Jurkat, Clone E6-1 (cell line): ENCODE data around the gene ARRDC1. TPM values are rescaled to one million over a fixed set of nuclear protein-coding genes. Genes with fewer than 3 reads are reported as not detected.
A peak's percentile ranks its signal among the peaks of the same experiment; 100 is the strongest.
"Not testable (repeated sequence)": the region's sequence is repeated elsewhere in the genome, so short reads cannot be mapped to it uniquely, and the experiment has no call there.

Experiments used
- DNase-seq: peaks from one replicate; pipeline ENCODE4 v3.0.0-alpha.2; 2011; ENCODE audit warnings: low read depth, low spot score
- H3K4me3 ChIP-seq: 2 replicates; pipeline ENCODE4 v1.5.1; 2011; ENCODE audit warnings: mild to moderate bottlenecking, low read length, control low read depth, moderate library complexity
- polyA plus RNA-seq: library from polyadenylated mRNA; unstranded; fragments of >200 nt; gene quantifications from one replicate; pipeline ENCODE4 v1.2.1, GENCODE V29; 2012; ENCODE audit warnings: missing spikeins; ENCODE audit not compliant: insufficient read length, insufficient read depth

Gene ARRDC1
- polyA plus RNA-seq: 33.6 TPM

DNA sequence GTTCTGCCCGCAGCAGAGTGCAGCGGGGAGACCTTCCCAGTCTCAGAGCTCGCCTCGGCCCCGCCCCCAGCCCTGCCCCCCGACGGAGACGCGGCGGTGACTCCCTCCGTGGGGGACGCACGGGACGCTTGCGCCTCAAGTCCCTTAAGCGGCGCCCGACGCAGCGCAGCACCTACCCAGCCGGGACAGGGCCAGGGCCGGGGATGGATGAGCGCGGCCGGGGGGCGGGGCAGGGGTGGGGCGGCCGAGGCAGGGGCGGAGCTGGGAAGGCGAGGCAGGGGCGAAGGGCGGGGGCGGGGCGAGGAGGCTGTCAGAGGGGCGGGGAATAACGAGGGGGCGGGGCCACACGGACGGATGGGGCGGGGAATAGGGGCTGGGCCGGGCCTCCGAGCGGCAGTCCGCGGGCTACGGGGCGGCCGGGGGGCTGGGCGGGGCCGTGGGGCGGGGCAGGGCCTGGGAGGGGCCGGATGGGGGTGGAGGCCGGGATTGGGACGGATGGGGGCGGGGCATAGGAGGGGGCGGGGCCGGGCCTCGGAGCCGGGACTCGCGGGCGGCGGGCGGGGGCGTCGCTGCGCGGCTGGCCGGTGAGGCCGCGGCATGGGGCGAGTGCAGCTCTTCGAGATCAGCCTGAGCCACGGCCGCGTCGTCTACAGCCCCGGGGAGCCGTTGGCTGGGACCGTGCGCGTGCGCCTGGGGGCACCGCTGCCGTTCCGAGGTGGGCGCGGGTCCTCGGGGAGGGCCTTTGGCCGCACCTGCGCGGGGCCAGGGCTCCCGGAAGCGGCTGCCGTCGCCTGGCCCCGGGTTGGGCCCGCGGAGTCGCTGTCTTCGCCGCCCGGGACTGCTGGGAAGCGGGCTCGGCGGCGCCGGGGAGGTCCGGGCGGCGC, at the start of gene ARRDC1:
Gene ARRDC1, plus strand, starts transcription at position 566 of the 884 bp plus-strand sequence. Its CDS starts 32 bp downstream, at position 598.
- DNase-seq: peak; percentile 89

DNA sequence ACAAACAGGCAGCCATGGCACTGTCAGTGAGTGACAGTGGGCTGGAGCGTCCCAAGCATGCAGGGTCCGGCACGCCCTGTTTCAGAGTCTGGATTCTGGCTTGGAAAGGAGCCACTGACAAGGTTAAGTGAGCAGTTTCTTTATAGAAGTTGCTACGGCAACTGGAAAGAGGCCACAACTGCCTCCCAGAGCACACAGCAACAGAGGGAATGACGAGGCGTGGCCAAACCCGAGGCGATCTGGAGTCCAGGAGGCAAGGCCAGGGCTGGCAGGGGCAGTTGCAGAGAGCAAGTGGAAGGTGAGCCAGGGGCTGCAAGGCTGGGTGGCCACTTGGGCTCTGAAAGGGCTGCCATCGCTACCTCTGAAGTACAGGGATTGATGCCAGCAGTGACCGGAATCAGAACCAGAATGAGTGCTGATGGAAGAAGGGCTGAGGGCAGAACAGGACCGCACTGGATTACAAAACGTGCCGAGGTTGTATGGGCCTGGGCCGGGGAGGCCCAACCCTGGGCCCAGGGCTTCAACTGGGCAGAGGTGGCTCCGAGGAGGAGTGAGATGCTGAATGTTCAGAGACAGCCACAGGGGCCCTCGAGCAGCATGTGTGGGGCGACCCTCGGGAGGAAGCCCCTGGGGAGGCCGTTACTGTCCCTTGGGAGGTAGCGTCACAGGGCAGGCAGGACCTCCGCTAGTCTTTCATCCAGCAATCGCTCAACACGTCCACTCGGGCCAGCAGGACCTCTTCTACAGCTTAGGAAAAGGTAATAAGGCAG, 49.2 kb upstream of the ARRDC1 start:
- H3K4me3 ChIP-seq: no peak overlapping the region

More for the DNA sequence above, at the start of gene ARRDC1:
- peak within 1 kb of the TSS; percentile 57 for H3K4me3 ChIP-seq

DNA sequence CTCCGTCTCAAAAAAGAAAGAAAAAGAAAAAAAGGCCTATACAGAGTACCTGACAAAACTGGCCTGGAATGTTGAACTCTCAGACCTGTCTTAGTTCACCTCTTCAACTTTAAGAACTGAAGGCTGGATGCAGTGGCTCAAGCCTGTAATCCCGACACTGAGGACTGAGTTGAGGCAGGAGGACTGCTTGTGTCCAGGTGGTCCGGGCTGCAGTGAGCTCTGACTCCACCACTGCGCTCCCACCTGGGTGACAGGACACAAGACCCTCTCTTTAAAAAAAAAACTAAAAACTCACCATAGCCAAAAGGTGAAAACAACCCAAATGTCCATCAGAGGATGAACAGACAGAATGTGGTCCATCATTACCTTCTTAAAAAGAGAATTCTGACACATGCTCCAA, 47.4 kb upstream of the ARRDC1 start:
- H3K4me3 ChIP-seq: no peak overlapping the region
- no peak for DNase-seq

More for the DNA sequence above, 49.2 kb upstream of the ARRDC1 start:
- no peak for DNase-seq

DNA sequence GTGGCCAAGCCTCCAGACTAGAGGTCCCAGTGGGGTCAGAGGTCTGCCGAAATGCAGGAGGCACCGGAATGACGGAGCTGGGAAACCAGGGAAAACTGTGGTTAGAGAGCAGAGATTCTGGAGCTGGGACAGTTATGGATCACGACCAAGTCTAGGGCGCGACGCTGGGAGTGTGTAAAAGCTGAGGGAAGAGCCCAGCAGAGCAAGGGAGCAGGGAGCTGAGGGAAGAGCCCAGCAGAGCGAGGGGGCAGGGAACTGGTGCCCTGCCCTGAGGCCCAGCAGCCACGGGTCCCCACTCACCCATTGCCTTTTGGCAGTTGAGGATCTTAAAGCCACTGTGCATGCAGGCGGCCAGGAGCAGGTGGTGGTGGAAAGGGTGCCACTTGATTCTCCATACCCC, 41.4 kb upstream of the ARRDC1 start:
- no peak overlapping the region for H3K4me3 ChIP-seq
- no peak for DNase-seq

DNA sequence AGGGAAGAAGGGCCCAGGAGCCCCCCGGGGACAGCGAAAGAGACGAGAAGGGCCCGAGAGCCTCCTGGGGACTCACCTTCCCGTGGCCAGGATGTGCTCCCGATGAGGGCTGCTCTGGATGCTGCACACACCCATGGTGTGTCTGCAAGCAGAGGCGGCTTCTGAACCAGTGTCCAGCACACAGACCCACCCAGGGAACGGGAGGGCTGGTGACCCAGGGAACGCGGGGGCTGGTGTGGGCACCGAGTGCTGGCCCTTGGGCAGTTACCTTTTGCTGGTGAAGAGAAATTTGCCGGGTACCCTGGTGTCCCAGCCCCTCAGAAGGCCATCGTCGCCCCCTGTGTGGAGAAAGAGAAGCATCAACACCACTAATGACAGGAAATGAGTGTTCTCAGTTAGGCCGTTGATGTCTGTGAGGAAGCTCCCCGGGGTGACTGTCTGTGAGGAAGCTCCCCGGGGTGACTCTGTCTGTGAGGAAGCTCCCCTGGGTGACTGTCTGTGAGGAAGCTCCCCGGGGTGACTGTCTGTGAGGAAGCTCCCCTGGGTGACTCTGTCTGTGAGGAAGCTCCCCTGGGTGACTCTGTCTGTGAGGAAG, 40.6 kb upstream of the ARRDC1 start:
- DNase-seq: no peak
- H3K4me3 ChIP-seq: no peak overlapping the region

GRCh38 chr9:137568445-137568844, 37.0 kb upstream of the ARRDC1 start:
- H3K4me3 ChIP-seq, DNase-seq: not testable (repeated sequence)

DNA sequence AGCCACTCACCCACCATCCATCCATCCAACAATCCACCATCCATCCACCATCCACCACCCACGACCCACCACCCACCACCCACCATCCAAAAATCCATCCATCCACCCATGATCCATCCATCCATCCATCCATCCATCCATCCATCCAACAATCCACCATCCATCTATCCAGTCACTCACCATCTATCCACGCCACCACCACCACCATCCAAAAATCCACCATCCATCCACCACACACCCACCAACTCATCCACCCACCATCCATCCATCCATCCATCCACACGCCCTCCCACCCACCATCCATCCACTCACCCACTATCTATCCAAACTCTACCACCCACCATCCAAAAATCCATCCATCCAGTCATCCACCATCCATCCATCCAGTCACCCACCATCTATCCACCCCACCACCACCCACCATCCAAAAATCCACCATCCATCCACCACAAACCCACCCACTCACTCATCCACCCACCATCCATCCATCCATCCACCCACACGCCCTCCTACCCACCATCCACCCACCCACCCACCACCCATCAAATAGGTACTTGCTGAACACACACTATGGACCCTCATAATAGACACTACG, 35.8 kb upstream of the ARRDC1 start:
- DNase-seq: no peak

GRCh38 chr9:137570566-137570965, 34.9 kb upstream of the ARRDC1 start:
- no peak overlapping the region for H3K4me3 ChIP-seq

More for the DNA sequence above, 35.8 kb upstream of the ARRDC1 start:
- no peak overlapping the region for H3K4me3 ChIP-seq

GRCh38 chr9:137574192-137574591, 31.3 kb upstream of the ARRDC1 start:
- H3K4me3 ChIP-seq: no peak overlapping the region
- no peak for DNase-seq

More at GRCh38 chr9:137570566-137570965, 34.9 kb upstream of the ARRDC1 start:
- DNase-seq: no peak

DNA sequence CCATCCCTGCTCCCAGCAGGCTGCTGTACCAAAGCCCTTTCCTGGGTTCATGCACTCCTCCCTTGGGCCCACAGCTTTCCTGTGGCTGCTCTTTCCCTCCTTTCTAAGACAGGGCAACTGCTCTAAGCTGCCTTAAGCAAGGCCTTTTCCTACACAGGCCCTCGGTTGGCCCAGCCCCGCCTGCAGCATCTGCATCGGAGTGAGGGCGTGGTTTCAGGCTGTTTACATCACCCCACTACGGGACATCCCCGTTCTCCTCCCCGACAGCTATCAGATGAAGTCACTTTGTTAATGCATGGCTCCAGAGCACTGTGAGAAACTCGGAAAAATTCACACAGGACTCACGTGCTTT, 30.1 kb upstream of the ARRDC1 start:
- no peak overlapping the region for H3K4me3 ChIP-seq
- DNase-seq: no peak

GRCh38 chr9:137575716-137576411, 29.6 kb upstream of the ARRDC1 start:
- peak; percentile 37 for DNase-seq
- no peak overlapping the region for H3K4me3 ChIP-seq

DNA sequence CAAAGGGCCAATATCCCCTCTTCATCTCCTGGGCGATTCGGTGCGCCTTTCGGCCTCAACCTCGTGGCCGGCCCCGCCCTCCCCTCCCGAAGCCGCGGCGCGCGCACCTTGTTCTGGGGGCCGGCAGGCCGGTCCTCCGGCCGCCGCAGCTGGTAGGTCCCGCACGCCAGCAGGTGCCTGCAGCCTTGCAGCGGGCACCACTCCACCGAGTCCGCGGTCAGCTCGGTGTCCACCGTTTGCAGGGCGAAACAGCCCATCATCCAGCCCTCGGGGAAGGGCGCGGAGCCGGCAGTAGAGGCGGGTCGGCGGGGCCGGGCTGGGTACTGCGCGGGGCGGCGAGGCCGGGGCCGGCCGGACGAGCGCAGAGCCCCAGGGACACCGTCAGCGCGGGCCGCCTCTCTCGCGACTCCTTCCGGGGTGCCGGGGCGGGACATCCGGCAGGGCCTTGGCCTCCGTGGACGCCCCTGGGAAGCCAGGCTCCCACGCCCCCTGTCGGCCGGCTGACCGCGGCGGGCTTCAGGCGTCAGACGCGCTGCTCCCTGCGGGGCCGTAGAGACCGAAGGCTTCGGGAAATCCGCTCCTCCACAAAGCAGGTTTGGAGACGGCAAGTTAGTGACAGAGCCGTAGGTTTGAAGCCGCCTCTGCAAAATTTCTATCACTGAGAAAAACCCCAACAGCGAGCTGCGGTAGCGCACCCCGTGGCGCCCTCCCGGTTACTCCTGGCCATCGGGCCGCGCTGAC, 26.8 kb upstream of the ARRDC1 start, which contains the start of gene DPH7:
Gene DPH7, minus strand, starts transcription at position 408 of the 741 bp plus-strand sequence. Its CDS starts 148 bp downstream, at position 260.
- H3K4me3 ChIP-seq: peak within 1 kb of the TSS; percentile 81
- peak; percentile 69 for DNase-seq

DNA sequence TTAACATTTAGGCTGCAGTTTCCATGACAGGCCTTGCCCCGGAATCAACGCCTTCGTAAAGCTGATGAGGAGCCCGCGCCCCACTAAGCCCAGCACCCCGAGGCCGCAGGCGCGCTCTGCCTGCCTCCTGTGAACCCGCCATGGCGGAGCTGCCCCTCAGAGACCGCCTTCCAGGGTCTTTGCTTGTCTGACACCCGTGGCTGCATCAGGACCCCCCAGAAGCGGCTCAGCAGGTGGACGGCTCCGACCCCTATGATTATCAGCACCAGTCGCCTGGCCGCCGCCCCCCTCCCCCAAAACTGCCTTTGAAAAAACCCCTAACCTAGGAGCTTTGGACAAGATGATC, 26.3 kb upstream of the ARRDC1 start:
- DNase-seq: no peak
- H3K4me3 ChIP-seq: peak overlapping the region; percentile 35; the same call in 1 of the 2 replicates

DNA sequence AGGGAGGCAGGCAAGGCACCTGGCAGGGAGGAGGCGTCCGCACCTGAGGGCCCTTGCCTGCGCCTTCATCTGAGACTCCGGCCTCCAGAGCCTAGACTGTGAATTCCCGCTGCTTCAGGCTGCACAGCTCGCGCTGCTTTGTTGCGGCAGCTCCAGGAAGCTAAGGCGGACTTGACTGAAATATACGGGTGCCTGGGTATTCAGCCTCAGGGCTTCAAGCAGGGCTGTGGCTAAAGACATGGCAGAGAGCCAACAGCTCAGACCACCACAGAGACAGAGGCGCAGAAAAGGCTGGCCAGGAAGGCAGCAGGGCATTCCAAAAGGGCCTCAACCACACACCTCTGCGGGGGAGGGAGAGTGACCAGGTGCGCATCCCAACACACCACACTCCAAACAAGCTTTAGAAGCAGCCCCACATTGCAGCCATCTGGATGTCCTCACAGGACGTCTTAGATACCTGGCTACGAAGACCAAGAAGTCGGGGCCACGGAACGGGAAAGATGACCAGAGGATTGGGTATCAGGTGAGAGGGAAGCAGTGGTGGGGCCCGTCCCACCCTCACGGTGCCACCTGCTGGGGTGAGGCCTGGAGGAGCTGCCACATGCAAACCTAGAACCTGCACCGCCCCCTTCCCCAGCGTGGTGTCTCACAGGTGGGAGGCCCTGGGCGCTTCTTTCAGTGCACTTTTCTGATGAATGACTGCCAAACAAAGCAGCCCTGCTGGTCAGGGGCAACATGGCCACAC, 25.1 kb upstream of the ARRDC1 start:
- no peak overlapping the region for H3K4me3 ChIP-seq
- DNase-seq: no peak

- no peak overlapping the region for H3K4me3 ChIP-seq
- DNase-seq: no peak
These were observed 24.5 kb upstream of the ARRDC1 start for GRCh38 chr9:137580954-137581322.

GRCh38 chr9:137581361-137582285, 23.9 kb upstream of the ARRDC1 start:
- no peak overlapping the region for H3K4me3 ChIP-seq
- DNase-seq: no peak
